RWPE1 (cell line): ENCODE data around the gene PPP3CA.

Experiments
- CTCF ChIA-PET: fragments of 350-600 bp; sonication (Branson Sonifier 250); formaldehyde crosslinking; extraction: SDS; loops from one replicate; lab custom pipeline; 2021; lab: Yijun Ruan, JAX
- POLR2A ChIA-PET: fragments of 400-600 bp; formaldehyde crosslinking; extraction: SDS; loops from one replicate; lab custom pipeline; 2020; ENCODE audit warnings: antibody characterized with exemption; ENCODE audit not compliant: low non-redundant PET; lab: Yijun Ruan, JAX
- DNase-seq: peaks from one replicate; pipeline ENCODE4 v3.0.0; 2012; ENCODE audit warnings: low spot score
- H3K27ac ChIP-seq: fragments of 450-650 bp; 2 replicates; pipeline ENCODE4 v1.5.1; 2017
- TF ChIP-seq, protein P1 (sequence below): fragments of 450-650 bp; conservative IDR thresholded peaks from 2 replicates; pipeline ENCODE4 v1.5.1; 2017; ENCODE audit warnings: low read depth, mild to moderate bottlenecking

PPP3CA gene

GRCh38 chr4:101156619-101157310 is 190.6 kb downstream of the PPP3CA start:
- POLR2A ChIA-PET, result no interaction called here
- no peak for DNase-seq
- H3K27ac ChIP-seq, result peak overlapping the region; percentile 69
- TF ChIP-seq, protein P1, sequence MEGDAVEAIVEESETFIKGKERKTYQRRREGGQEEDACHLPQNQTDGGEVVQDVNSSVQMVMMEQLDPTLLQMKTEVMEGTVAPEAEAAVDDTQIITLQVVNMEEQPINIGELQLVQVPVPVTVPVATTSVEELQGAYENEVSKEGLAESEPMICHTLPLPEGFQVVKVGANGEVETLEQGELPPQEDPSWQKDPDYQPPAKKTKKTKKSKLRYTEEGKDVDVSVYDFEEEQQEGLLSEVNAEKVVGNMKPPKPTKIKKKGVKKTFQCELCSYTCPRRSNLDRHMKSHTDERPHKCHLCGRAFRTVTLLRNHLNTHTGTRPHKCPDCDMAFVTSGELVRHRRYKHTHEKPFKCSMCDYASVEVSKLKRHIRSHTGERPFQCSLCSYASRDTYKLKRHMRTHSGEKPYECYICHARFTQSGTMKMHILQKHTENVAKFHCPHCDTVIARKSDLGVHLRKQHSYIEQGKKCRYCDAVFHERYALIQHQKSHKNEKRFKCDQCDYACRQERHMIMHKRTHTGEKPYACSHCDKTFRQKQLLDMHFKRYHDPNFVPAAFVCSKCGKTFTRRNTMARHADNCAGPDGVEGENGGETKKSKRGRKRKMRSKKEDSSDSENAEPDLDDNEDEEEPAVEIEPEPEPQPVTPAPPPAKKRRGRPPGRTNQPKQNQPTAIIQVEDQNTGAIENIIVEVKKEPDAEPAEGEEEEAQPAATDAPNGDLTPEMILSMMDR, result no peak
- CTCF ChIA-PET, result interaction anchor here (0.7 kb wide), 1 partner anchor 150 kb away, joined by 3 read pairs; no protein-coding TSS in a partner anchor

GRCh38 chr4:101155945-101156344 is 191.4 kb downstream of the PPP3CA start:
- TF ChIP-seq, protein P1, result no peak
- DNase-seq, result no peak
- H3K27ac ChIP-seq, result peak overlapping the region; percentile 69
- ChIA-PET POLR2A (no interaction called here), CTCF (interaction anchor here (0.6 kb wide), 1 partner anchor 248 kb away, joined by 3 read pairs; no protein-coding TSS in a partner anchor)

- no peak overlapping the region for H3K27ac ChIP-seq
- TF ChIP-seq, protein P1, result no peak
- peak; percentile 86 for DNase-seq
- CTCF ChIA-PET, result interaction anchor here (0.6 kb wide), 1 partner anchor 249 kb away, joined by 3 read pairs; no protein-coding TSS in a partner anchor
- POLR2A ChIA-PET, result no interaction called here
Measured at GRCh38 chr4:101155368-101155767, 192.0 kb downstream of the PPP3CA start.

DNA sequence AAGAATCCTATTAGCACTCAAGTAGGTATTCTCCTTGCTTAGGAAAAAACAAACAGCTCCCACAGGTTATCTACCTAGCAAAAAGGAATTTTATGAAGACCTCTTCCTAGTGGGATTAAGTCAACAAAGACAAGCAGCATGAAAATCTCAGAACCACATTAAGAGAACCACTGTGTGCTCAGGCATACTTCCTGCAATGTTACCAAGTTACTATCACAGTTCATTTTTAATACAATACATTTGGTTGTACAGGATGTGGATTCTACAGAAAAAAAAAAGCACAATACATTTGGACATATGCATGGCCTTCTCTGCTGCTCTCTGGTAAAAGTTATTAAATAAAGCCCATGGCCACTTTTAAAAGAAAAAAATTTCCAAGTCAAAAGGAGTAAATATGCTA is 193.7 kb downstream of the PPP3CA start:
- DNase-seq, result no peak
- ChIA-PET CTCF (interaction anchor here (0.6 to 0.8 kb wide), 3 partner anchors 365 to 985 kb away, joined by 3 to 4 read pairs (median 3); no protein-coding TSS in a partner anchor), POLR2A (no interaction called here)
- TF ChIP-seq, protein P1, result no peak
- H3K27ac ChIP-seq, result no peak overlapping the region

- TF ChIP-seq, protein P1, result no peak
- ChIA-PET CTCF (no interaction called here), POLR2A (no interaction called here)
- DNase-seq, result no peak
- H3K27ac ChIP-seq, result no peak overlapping the region
Measured at GRCh38 chr4:101152521-101152920, 194.8 kb downstream of the PPP3CA start.

- POLR2A ChIA-PET, result no interaction called here
- TF ChIP-seq, protein P1, result no peak
- DNase-seq, result no peak
- no peak overlapping the region for H3K27ac ChIP-seq
- CTCF ChIA-PET, result interaction anchor here (0.6 to 0.7 kb wide), 2 partner anchors 105 to 173 kb away, joined by 3 to 5 read pairs; no protein-coding TSS in a partner anchor
Measured at GRCh38 chr4:101148551-101148950, 198.8 kb downstream of the PPP3CA start.
